HepG2 (cell line): ENCODE results near the gene PPP4C. TPM values are rescaled to one million over a fixed set of nuclear protein-coding genes. Genes with fewer than 3 reads are reported as not detected.

ENCODE experiments used
- CBX1 ChIP-seq: IDR thresholded peaks from one replicate; pipeline ENCODE4 v1.6.1; 2016; ENCODE audit warnings: antibody characterized with exemption, low read depth
- KLF16 ChIP-seq, 2 experiments: sonication (generic) in 1 of 2; formaldehyde crosslinking in 1 of 2; IDR thresholded peaks; 2 replicates each; pipeline versions ENCODE4 v1.6.1 to v1.8.0; 2016 to 2023; ENCODE audit warnings: missing genetic modification reagents in 2 of 2, missing compliant biosample characterization in 1 of 2
- MAZ ChIP-seq, 2 experiments: sonication (generic) in 1 of 2; formaldehyde crosslinking in 1 of 2; IDR thresholded peaks; 2 replicates each; pipeline versions ENCODE4 v1.5.0 to v1.6.1; 2012 to 2020; ENCODE audit warnings: low read depth in 2 of 2, mild to moderate bottlenecking in 2 of 2, borderline replicate concordance in 1 of 2, improper control_type of control experiment in 1 of 2, low read length in 1 of 2, missing genetic modification reagents in 1 of 2, moderate library complexity in 1 of 2
- MIER3 ChIP-seq: IDR thresholded peaks from 2 replicates; pipeline ENCODE4 v1.6.1; 2016; ENCODE audit warnings: missing compliant biosample characterization, borderline replicate concordance
- MLXIP ChIP-seq: sonication (generic); formaldehyde crosslinking; IDR thresholded peaks from 2 replicates; pipeline ENCODE4 v1.9.0; 2021; ENCODE audit warnings: missing genetic modification reagents, borderline replicate concordance
- MTF2 ChIP-seq: sonication (generic); formaldehyde crosslinking; IDR thresholded peaks from 2 replicates; pipeline ENCODE4 v1.5.0; 2020; ENCODE audit warnings: missing genetic modification reagents, borderline replicate concordance
- NR2F2 ChIP-seq: IDR thresholded peaks from 2 replicates; pipeline ENCODE4 v1.6.1; 2012; ENCODE audit warnings: low read depth, inconsistent platforms, borderline replicate concordance
- RBFOX2 ChIP-seq: fragments of 200-400 bp; formaldehyde crosslinking; IDR thresholded peaks from 2 replicates; pipeline ENCODE4 v1.6.1; 2017; ENCODE audit warnings: low read depth, mild to moderate bottlenecking, low read length
- RXRA ChIP-seq: sonication (generic); formaldehyde crosslinking; IDR thresholded peaks from 2 replicates; pipeline ENCODE4 v1.5.1; 2020; ENCODE audit warnings: missing genetic modification reagents
- SKI ChIP-seq: fragments of 450-650 bp; IDR thresholded peaks from one replicate; pipeline ENCODE4 v1.6.1; 2018; ENCODE audit warnings: mild to moderate bottlenecking; ENCODE audit not compliant: partially characterized antibody
- SMARCE1 ChIP-seq: fragments of 450-650 bp; IDR thresholded peaks from 2 replicates; pipeline ENCODE4 v1.6.1; 2017; ENCODE audit warnings: borderline replicate concordance
- SMC3 ChIP-seq: IDR thresholded peaks from 2 replicates; pipeline ENCODE4 v1.6.1; 2011; ENCODE audit warnings: low read length, improper control_type of control experiment
- STAG1 ChIP-seq: sonication (generic); formaldehyde crosslinking; IDR thresholded peaks from 2 replicates; pipeline ENCODE4 v1.4.0; 2020; ENCODE audit warnings: missing genetic modification reagents
- STAT5B ChIP-seq: sonication (generic); formaldehyde crosslinking; IDR thresholded peaks from 2 replicates; pipeline ENCODE4 v1.4.0; 2020; ENCODE audit warnings: missing genetic modification reagents
- TBX2 ChIP-seq: sonication (generic); formaldehyde crosslinking; IDR thresholded peaks from 2 replicates; pipeline ENCODE4 v1.5.0; 2020; ENCODE audit warnings: missing genetic modification reagents, mild to moderate bottlenecking, borderline replicate concordance
- YEATS2 ChIP-seq: sonication (generic); formaldehyde crosslinking; IDR thresholded peaks from 2 replicates; pipeline ENCODE4 v1.4.0; 2020; ENCODE audit warnings: missing genetic modification reagents, borderline replicate concordance
- YY1 ChIP-seq: IDR thresholded peaks from 2 replicates; pipeline ENCODE4 v1.6.1; 2011; ENCODE audit warnings: low read length, low read depth, moderate library complexity, mild to moderate bottlenecking; ENCODE audit not compliant: insufficient read depth, insufficient replicate concordance
- ZMYM2 ChIP-seq: sonication (generic); formaldehyde crosslinking; IDR thresholded peaks from 2 replicates; pipeline ENCODE4 v1.8.0; 2022; ENCODE audit warnings: mild to moderate bottlenecking, missing genetic modification reagents
- ZNF577 ChIP-seq: sonication (generic); formaldehyde crosslinking; IDR thresholded peaks from 2 replicates; pipeline ENCODE4 v1.4.0; 2020; ENCODE audit warnings: mild to moderate bottlenecking, low read depth, missing genetic modification reagents, borderline replicate concordance
- polyA plus RNA-seq, 8 experiments: library from polyadenylated mRNA; depleted of rRNA in 3 of 8; stranded (reverse) in 7 of 8; unstranded in 1 of 8; fragments of >200 nt; fragmentation: Illumina TruSeq in 4 of 8; extraction: Trizol in 4 of 8; gene quantifications; 2 replicates each; pipeline versions ENCODE4 v1.2.1 to v1.2.3, GENCODE V29; 2011 to 2016; ENCODE audit warnings: low read depth in 4 of 8, missing spikeins in 1 of 8, mixed read lengths in 1 of 8; ENCODE audit not compliant: insufficient read depth in 1 of 8
- total RNA-seq, 5 experiments: library from RNA; depleted of rRNA; stranded (reverse); fragments of >200 nt; fragmentation: Illumina TruSeq; extraction: Trizol; gene quantifications; 2 replicates each; pipeline ENCODE4 v1.2.3, GENCODE V29; 2016; ENCODE audit warnings: low read depth in 1 of 5

Gene PPP4C
- total and polyA plus RNA-seq, 2 of the 13 experiments (the other 11 are each of a cell fraction or from before 2014, with no cell fraction given) = 176 to 220 TPM

GRCh38 chr16:30054959-30055553 lies 20.7 kb upstream of the PPP4C start (continued):
- no peak for TF ChIP-seq MLXIP (CRISPR knock-in tag)
- peak; percentile 50 for TF ChIP-seq YY1
- no peak for TF ChIP-seq ZMYM2 (CRISPR knock-in tag)
- peak; percentile 65; the same call in 1 of the 2 replicates for TF ChIP-seq RXRA (CRISPR knock-in tag)
- TF ChIP-seq ZNF577 = no peak
- no peak for TF ChIP-seq RBFOX2
- TF ChIP-seq SKI = no peak
- peak; percentile 48; the same call in 1 of the 2 replicates for TF ChIP-seq YEATS2
- TF ChIP-seq NR2F2 = peak; percentile 37; the same call in 1 of the 2 replicates
- no peak for TF ChIP-seq STAT5B
- TF ChIP-seq SMARCE1 = no peak
- peak; percentile 75 for TF ChIP-seq STAG1
- peak; percentile 51; the same call in 1 of the 2 replicates for TF ChIP-seq MAZ (IDR thresholded peaks at IDR 0.05; ENCODE audit: borderline replicate concordance, low read depth, low read length)
- TF ChIP-seq MAZ (CRISPR knock-in tag; IDR thresholded peaks at IDR 0.05; ENCODE audit: low read depth) = no peak
- TF ChIP-seq MIER3 (CRISPR knock-in tag) = peak; percentile 61; the same call in 1 of the 2 replicates
- TF ChIP-seq TBX2 (CRISPR knock-in tag) = peak; percentile 13
- no peak for TF ChIP-seq MTF2 (CRISPR knock-in tag)
- TF ChIP-seq SMC3 = peak; percentile 42
- no peak for TF ChIP-seq CBX1
- peak in 1 of 2 experiments; percentile 61; a peak in 1 of 4 replicates for TF ChIP-seq KLF16 (CRISPR knock-in tag; IDR thresholded peaks at IDR 0.05)
